Activated CD4-positive, CD25-positive, alpha-beta regulatory T cell treated with anti-CD3 and anti-CD28 coated beads, Interleukin-2, amount 50 U/mL, for 16 hours (primary cell): ENCODE data around the gene ERI2.
A peak's percentile ranks its signal among the peaks of the same experiment; 100 is the strongest.
"Not testable (repeated sequence)": the region's sequence is repeated elsewhere in the genome, so short reads cannot be mapped to it uniquely, and the experiment has no call there.

Experiments used
- DNase-seq: peaks from one replicate; pipeline ENCODE4 v3.0.0-alpha.2; 2020; ENCODE audit warnings: low read depth, low spot score

The ERI2 gene

DNA sequence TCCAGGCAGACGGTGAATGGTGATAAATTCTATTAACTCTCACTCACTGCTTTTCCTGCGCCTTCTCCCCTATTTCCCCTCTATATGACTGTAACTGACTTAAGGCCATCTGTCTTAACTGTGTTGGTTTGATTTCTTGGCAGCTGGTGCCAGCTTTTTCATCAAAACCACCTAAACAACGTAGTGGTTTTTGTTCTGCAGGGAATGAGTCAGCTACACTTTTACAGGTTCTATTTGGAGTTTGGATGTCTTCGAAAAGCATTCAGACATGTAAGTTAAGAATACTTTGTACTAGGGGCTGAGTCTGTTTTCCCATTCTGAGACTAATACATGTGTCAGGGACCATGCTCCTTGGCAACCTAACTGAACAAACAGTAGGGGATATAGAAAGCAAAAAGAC, 8.5 kb upstream of the ERI2 start:
- no peak for DNase-seq

GRCh38 chr16:20812510-20812909, 6.2 kb upstream of the ERI2 start:
- DNase-seq: no peak

- no peak for DNase-seq
Observed at GRCh38 chr16:20811889-20812439, 5.7 kb upstream of the ERI2 start.

DNA sequence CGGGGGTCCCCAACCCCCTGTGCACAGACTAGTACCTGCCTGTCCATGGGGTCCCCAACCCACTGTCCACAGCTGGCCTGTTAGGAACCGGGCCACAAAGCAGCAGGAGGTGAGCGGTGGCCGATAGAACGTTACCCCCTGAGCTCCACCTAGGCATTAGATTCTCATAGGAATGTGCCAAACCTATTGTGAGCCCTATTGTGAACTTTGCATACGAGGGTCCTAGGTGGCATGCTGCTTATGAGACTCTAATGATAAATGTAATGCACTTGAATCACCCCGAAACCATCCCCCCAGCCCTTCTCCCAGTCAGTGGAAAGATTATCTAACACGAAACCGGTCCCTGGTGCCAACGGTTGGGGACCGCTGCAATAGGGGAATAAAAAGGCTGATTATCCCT, 1.6 kb upstream of the ERI2 start:
- no peak for DNase-seq

DNA sequence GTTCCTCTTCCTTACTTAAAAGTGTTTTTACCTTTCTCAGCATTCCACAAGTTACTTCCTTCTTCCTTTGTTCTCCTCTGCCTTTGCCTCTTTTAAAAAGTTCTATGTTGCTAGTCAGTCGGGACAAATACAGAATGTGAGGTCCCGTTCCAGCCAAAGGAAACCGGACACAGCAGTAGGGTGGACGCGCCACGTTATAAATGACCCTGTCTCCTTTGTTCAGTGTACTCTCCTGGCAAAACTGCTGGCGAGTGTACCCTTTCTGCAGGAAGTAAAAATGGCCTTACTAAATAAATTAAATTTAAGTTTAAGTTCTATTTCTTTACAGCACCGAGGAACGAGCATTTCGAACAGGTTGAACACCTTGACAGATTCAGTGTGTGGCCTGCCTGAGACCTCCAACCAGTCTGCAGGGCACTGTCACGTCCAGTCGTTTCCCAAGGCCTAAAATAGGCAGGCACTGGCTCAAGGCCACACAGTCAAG, 546 bp downstream of the ERI2 start:
- DNase-seq: not testable (repeated sequence)

DNA sequence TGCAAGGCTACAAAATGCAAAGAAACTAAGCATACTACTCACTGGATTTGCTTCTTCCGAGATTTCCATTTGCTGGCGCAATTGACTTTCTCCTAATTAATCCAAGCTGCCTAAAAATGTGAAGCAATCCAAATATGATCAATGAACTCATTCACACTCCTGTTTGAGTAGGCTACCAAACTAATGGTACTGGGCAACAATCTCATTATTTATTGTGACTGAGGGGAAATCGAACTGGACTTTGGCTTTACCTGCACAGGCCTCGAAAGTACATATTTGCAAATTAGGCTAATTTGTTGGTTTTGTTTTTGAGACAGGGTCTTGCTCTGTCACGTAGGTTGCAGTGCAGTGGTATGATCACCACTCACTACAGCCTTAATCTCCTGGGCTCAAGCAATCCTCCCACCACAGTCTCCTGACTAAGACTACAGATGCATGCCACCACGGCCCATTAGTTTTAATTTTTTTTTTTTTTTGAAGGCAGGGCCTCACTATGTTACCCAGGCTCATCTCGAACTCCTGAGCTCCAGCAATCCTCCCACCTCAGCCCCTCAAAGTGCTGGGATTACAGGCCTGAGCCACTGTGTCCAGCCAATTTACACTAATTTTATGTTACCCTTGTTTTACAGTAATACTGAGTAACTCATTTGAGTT, 2.6 kb downstream of the ERI2 start:
- DNase-seq: no peak

DNA sequence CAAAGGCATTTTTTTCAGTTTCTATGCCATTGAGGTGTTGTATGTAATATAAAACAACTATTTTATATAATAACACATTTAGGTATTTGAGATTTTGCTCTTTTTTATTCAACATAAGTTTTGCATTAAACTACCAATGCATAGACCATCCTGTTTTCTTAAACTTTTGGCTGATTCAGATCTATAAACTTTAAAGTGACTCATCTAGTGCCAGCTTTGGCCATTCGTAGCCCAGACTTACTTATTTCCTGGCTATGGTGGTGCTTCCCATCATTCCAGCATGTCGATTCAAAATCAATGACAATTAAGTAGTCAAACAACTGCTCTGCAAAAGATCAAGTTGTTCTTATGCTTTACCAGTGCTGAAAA, 3.1 kb downstream of the ERI2 start:
- DNase-seq: no peak

DNA sequence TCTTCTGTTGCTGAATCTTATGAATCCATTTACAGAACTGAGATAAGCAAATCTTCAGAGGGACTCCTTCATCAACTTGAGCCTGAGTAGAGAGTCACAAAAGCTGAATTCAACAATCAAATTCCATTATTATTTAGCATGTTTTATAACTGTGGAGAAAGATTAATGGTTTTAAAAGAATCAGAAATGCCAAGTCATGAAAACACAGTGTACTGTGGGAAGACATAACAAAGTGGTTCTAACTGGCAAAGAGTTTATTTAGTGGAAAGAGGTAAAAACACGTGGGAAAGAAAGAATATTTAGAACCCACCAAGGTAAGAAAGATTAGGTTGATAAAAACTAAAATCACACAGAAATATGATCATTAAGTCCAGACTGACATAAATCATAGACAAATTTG, 5.0 kb downstream of the ERI2 start:
- DNase-seq: no peak

- DNase-seq: no peak
Observed at GRCh38 chr16:20799599-20799998, 6.7 kb downstream of the ERI2 start.

- no peak for DNase-seq
Observed at GRCh38 chr16:20798364-20798763, 7.9 kb downstream of the ERI2 start.

- DNase-seq: no peak
Observed at GRCh38 chr16:20791923-20792612, 14.2 kb downstream of the ERI2 start.

- DNase-seq: no peak
Observed at GRCh38 chr16:20789130-20789529, 17.1 kb downstream of the ERI2 start.

DNA sequence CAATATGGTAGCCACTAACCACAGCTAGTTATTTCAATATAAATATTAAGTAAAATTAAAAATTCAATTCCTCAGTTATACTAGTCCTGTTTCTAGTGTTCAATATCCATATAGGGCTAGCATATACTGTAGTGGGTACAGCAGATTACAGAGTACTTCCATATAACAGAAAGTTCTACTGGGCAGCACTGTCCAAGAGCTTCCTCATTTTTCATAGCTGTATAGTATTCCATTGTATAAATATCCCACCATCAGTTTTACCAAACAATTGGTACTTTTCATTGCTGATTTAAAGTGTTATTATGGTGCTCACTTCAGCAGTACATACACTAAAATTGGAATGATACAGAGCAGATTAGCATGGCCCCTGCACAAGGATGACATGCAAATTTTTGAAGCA, 22.1 kb downstream of the ERI2 start:
- no peak for DNase-seq

DNA sequence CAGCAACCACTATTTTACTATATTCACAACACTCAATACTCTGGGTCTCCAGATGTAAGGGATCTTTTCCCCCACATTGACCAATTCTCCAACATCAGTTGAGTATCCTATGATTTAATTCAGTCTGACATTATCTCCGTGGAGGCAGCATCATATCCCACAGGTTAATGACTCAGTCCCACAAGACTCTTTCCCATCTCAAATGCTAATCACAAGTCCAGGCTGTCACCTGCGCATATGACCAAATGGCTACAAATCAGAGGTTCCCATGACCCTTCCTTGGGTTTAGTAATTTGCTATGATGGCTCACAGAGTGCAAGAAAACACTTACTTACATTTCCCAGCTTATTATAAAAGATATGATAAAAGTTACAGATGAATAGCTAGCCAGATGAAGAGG, 23.8 kb downstream of the ERI2 start:
- no peak for DNase-seq

DNA sequence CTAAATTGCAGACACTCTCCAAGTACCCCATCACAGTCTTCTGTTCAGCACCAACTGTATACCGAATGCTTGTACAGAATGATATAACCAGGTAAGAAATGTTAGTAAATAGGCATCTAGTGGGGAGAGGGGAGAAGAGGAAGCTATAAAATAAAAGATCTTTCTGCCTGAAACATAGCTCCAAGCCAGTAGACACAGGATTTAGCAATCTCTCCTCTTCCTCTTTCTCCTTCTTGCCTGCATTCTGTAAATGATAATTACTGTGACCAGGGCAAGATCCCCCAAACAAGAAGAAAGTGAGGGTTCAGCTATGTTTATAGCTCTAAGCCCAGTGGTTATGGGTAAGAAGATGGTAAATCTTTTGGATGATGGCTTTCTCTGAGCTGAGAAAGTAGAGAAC, 24.6 kb downstream of the ERI2 start:
- no peak for DNase-seq

- DNase-seq: peak; percentile 16
Observed at GRCh38 chr16:20774703-20775362, 31.4 kb downstream of the ERI2 start.

GRCh38 chr16:20773679-20774078, 32.6 kb downstream of the ERI2 start:
- DNase-seq: no peak

GRCh38 chr16:20768818-20769217, 37.5 kb downstream of the ERI2 start:
- no peak for DNase-seq

GRCh38 chr16:20768121-20768520, 38.2 kb downstream of the ERI2 start:
- no peak for DNase-seq

GRCh38 chr16:20767577-20767976, 38.7 kb downstream of the ERI2 start:
- DNase-seq: no peak

DNA sequence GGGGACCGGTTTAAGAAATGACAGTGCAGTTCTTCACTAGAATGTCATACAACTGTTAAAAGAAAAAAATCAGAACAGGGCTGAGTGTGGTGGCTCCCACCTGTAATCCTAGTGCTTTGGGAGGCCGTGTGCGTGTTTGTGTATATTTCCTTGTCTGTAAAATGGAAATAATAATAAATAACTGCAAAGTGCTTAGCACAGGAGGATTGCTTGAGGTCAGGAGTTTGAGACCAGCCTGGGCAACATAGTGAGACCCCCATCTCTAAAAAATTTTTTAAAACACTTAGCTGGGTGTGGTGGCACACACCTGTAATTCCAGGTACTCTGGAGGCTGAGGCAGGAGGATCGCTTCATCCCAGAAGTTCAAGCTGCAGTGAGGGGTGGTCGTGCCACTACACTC, 40.0 kb downstream of the ERI2 start:
- no peak for DNase-seq

DNA sequence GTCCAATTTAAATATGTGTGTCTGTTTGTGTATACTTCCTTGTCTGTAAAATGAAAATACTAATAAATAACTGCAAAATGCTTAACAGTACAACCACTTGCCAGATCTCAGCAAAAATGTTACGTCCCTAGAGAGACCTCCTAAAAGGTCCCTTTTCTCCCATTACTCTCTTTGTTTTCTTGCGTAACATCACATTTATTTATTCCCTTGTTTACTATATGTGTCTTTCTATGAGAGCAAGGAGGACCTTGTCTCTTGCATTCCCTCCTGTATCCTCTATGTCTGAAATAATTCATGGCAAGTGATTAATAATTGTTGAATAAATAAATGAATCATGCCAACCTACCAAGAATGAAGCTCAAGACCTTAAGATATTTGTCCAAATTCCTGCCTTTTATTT, 40.5 kb downstream of the ERI2 start:
- DNase-seq: no peak

DNA sequence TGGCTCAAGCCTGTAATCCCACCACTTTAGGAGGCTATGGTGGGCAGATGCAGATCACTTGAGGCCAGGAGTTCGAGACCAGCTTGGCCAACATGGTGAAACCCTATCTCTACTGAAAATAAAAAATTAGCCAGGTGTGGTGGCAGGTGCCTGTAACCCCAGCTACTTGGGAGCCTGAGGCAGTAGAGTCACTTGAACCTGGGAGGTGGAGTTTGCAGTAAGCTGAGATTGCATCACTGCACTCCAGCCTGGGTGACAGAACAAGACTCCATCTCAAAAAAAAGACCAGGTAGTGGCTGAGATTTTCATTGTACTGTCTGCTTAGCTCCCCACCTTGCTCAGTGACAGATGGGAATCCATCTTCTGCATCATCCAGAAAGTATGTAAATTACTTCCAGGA, 41.8 kb downstream of the ERI2 start:
- not testable (repeated sequence) for DNase-seq
